Skin of body (tissue), 2 donors: ENCODE results near the gene ABCB8. TPM values are rescaled to one million over a fixed set of nuclear protein-coding genes. Genes with fewer than 3 reads are reported as not detected.
"Not testable (repeated sequence)": the region's sequence is repeated elsewhere in the genome, so short reads cannot be mapped to it uniquely, and the experiment has no call there.

Source experiments
- DNase-seq: peaks from one replicate; lab custom pipeline; 2025; lab: John Stamatoyannopoulos, UW
- total RNA-seq: library from RNA; depleted of rRNA; stranded (reverse); fragments of >200 nt; gene quantifications from one replicate; pipeline ENCODE4 v1.2.3, GENCODE V29; 2014

The ABCB8 gene
- total RNA-seq, 1 donor from 2014 or later, result 13.2 TPM

DNA sequence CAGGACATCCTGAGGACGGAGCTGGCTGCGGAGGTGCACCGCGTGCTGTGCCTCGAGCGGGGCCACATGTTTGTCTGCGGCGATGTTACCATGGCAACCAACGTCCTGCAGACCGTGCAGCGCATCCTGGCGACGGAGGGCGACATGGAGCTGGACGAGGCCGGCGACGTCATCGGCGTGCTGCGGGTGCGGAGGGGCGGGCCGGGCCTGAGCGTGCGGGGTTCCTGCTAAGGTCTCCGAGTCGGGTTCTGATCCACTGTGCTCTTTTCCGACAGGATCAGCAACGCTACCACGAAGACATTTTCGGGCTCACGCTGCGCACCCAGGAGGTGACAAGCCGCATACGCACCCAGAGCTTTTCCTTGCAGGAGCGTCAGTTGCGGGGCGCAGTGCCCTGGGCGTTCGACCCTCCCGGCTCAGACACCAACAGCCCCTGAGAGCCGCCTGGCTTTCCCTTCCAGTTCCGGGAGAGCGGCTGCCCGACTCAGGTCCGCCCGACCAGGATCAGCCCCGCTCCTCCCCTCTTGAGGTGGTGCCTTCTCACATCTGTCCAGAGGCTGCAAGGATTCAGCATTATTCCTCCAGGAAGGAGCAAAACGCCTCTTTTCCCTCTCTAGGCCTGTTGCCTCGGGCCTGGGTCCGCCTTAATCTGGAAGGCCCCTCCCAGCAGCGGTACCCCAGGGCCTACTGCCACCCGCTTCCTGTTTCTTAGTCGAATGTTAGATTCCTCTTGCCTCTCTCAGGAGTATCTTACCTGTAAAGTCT, 14.3 kb upstream of the ABCB8 start:
- DNase-seq, result peak; percentile 59

DNA sequence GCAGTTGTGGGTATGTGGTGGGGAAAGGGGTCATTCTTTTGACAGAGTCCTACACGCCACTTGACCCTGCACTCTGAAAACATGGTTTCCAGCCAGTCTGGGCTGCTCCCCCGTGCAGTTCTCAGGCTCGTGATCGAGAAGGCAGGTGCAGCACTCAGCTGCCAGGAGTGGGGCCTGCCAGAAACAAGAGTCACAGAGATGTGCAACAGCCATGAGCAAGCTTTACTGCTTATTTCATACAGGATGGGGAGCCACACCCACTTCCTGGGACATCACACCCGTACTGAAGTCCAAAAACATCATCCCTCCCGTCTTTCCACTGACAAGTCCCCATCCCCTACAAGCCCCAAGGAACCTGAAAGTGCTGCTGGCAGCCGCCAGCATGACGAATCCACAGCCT, 13.3 kb upstream of the ABCB8 start:
- no peak for DNase-seq

DNA sequence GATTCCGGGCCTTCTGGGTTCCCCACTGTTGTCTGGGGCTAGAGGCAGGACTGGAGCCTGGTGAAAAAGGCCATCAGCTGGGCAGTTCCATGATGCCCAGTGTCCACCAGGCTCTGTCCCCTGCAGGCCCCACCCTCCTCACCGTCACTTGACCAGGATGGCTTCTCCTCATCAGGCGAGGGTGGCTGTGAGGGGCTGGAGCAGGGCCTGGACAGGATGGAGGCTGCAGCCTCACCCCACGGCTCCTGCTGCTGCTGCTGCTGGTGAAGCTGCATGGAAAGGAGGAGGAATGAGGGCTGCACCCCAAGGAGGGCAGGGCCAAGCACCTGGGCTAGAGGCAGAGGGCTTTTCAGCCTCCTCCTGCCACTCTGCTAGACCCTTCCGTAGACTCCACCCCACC, 12.3 kb upstream of the ABCB8 start:
- DNase-seq, result no peak

DNA sequence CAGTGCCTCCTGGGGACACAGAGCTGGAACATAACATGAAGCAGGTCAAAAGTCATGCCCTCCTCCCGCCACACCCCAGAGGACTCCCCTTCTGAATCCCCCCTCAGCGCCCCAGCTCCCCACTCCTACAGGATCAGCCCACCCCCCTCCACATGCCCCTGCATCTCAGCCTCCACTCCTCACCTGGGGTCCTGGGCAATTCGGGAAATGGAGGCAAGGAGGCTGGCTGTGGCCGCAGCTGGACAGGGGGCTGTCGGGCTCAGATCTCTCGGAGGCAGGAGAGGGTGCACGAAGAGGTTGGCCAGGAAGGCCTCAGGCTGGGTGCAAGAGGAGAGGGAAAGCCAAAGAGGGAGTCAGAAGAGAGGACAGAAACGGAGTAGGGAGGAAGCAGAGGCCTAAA, 11.7 kb upstream of the ABCB8 start:
- DNase-seq, result no peak

DNA sequence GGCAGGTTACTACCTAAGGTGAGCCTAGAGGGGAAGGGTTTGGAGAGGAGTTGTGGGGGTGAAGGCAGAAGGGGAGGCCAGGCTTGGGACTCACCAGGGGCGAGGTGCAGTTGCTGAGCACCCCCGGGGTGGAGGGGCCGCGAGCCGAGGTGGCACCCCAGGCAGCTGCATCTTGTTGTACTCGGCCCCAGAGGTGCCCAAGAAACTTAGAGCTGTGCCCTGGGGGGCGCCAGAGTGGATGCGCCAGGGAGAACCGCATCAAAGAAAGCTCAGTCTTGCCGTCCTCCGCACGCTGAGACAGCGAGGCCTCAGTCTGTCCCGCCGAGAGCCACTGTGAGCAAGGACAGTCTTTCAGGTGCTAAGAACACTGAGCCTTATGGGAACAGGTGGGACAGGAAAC, 11.3 kb upstream of the ABCB8 start:
- DNase-seq, result no peak

DNA sequence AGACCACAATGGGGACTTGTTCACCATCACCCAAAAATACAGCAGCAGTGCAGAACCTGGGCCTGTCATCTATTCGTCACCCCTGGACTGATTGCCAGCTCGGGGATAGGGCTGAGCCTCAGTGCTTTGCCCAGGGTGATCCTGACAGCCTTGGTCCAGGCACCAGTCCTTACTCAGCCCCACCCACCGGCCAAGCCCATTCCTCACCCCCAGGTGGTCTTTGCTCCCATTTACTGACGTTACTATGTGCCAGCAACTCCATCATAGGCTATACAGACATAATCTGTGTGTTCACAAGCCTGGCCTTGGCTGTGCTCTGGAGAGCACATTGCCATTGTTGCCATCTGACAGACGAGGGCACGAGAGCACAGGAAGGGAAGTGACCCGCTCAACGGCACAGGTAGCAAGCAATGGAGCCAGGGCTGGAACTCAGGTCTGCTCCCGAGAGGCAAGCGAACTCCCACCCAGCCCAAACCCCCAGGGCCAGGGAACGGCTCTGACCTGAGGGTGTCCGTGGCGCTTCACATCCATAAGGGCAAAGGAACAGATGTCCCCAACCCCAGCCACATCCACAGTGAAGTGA, 10.8 kb upstream of the ABCB8 start:
- DNase-seq, result no peak

DNA sequence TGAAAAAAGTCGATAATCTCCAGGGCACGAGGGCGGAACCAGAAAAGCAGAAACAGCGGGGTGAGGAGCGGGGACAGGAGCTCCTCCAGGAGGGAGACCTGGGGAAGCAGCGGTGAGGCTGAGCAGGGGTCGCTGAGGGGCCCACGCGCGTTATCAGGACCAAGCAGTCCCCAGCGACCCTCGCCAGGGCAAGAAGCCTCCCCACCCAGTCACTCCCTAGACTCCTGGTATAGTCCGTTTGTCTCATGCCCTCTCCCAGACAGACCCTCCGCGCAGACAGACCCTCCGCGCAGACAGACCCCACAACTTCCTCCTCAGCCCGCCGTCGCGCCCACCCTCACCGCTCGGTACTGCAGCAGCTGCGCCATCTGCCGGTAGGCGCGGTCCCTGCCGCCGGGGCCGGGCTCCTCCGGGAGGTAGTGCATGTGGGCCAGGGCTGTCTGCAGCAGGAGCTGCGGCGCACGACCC, 10.3 kb upstream of the ABCB8 start:
- peak; percentile 25 for DNase-seq

DNA sequence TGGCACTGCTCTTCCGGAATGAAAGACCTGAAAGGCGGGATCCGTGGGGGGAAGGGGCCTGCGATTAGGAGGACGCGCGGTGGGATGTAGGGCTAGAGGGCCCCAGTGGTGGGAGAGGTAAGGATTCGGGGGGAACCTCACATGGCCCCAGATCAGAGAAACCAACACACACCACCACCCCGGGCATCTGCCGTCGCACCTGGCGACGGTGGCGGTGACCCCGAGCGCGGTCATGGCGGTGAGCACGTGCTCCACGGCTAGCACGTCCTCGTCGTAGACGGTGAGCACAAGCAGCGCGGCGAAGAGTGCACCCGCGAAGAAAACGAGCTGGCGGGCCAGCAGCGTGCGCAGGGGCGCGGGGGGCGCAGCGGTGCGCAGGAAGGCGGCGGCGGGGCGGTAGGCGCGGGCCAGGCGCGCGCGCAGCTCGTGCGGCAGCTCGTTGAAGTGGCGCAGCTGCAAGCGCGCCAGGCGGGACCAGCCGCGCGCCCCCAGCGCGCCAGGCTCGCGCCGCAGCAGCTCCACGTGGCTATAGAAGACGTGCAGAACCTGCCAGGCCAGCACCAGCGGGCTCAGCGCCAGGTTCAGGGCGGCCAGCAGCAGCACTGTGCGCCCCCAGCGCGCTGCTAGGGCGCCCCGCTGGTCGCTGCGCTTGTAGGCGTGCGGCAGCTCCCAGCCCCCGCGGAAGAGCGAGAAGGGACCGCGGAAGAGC, 9.7 kb upstream of the ABCB8 start:
- no peak for DNase-seq

DNA sequence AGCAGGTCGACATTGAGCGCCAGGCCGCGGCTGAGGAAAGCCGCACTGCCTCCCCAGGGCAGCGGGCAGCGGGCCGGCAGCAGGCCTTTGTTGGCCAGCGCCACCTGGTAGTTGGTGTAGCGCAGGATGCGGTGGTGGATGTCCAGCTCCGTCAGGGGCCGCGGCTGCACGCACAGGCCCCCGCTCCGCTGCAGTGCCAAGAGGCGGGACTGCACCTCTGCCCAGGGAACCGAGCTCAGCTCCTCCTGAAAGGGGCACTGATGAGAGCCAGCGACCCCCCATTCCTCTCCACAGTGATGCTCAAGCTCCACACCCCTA, 9.2 kb upstream of the ABCB8 start:
- DNase-seq, result no peak

DNA sequence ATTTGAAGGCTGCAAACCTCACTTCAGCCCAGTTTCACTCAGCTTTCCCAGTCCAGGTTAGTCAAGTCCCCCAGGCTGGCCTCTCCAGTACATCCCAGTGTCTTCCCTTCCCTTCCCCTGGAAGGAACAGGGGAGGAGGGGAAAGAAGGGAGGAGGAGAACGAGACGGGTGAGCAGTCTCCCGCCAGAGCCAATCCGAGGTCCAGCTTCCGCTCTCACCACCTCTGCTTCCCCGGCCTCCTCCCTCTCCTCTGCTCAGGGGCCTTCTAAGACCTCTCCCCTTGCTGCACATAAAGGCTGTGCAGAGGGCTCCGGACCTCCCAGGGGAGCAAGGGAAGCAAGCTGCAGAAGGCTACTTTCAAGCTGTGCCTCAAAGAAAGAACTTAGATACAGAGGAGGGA, 8.0 kb upstream of the ABCB8 start:
- no peak for DNase-seq

DNA sequence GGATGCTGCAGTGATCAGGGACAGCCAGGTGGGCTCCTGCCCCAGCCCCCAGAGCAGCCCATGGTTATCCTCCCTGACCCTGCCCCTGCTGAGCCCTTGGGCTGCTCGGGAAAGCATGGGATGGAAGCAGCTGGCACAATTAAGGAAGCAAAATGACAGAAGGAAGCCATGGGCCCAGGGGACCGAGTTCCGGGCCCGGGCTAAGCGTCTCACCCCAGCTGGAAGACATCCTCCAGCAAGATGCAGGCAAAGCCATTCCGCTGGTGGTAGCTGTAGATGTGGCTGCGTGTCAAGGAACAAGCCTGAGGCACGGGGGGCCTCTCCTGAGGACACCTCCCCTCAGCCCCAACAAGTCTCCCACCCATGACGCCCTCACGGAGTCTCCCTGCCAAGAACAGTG, 5.0 kb upstream of the ABCB8 start:
- no peak for DNase-seq

DNA sequence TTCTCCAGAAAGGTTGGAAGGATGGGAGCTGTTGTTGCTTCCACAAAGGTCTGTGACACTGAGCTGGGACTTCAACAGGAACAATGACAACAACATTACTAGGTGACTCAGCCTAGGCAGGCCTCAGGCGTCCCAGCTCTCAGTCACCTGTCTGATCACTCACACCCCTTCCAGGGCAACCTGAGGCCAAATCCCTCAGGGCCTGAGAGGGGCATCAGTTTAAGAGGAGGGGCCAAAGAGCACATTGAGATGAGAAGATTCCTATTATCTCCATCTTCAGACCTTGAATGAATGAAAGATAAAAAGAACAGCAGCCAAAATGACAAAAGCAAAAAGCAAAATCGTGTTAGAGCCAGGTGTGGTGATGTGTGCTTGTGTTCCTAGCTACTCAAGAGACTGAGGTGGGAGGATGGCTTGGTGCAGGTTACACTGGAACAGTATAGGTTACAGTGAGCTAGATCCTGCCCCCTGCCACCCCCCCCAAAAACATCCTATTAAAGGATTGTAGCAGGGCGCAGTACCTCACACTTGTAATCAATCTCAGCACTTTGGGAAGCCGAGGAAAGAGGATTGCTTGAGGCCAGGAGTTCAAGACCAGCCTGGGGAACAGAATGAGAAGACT, 3.7 kb upstream of the ABCB8 start, which contains the start of gene ATG9B:
Gene ATG9B (minus strand): TSS at position 60 of the 622 bp plus-strand sequence. CDS start 71 bp downstream, outside the sequence.
- no peak for DNase-seq

DNA sequence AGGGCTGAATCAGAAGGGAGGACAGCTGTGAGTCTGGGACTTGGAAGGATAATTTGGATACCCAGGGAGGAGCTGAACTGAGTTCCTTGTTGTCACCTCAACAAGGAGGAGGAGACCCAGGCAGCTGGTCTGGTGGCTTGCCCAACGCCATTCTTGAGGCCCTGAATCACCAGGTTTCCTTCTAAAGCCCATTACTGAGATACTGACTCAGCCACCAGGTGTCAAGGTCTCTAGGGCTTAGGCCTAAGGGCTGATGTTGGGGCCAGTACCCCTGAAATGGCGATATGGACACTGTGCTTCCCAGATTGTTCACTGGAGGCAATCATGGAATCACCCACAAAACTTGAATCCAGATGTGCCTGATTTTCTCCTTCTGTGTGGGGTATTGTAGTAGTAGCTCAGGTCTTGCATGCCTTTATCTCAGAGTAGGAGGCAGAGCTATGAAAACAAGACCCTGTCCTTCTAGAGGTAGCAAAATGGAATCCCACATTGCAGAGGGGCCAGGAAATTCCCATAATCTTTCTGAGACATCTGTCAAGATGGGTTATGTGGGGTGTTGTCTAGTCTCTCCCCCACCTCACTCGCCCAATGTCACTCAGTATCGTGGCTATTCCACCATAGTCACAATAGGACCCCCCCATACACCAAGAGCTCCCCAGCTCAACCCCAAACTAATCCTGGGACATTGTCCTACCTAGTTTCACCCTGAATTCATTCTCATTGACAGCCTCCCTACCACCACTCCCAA, 2.2 kb upstream of the ABCB8 start:
- DNase-seq, result no peak

DNA sequence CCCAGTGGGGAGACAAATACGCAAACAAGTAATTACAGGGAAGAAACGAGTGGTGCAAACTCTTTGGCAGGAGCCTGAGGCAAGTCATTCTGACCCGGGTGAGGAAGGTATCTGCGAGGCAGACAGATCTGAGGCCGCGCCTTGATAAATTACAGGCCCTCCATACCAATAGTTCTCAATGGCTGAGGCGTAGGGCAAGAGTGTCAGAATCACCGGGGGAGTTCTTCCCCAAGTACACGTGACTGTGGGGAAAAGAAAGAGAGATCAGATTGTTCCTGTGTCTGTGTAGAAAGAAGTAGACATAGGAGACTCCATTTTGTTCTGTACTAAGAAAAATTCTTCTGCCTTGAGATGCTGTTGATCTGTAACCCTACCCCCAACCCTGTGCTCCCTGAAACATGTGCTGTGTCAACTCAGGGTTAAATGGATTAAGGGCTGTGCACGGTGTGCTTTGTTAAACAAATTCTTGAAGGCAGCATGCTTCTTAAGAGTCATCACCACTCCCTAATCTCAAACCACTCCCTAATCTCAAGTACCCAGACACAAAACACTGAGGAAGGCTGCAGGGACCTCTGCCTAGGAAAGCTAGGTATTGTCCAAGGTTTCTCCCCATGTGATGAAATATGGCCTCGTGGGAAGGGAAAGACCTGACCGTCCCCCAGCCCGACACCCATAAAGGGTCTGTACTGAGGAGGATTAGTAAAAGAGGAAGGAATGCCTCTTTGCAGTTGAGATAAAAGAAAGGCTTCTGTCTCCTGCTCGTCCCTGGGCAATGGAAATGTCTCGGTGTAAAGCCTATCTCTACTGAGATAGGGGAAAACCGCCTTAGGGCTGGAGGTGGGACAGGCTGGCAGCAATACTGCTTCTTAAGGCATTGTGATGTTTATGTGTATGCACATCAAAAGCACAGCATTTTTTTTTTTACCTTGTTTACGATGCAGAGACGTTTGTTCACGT, 1.2 kb upstream of the ABCB8 start:
- DNase-seq, result not testable (repeated sequence)

DNA sequence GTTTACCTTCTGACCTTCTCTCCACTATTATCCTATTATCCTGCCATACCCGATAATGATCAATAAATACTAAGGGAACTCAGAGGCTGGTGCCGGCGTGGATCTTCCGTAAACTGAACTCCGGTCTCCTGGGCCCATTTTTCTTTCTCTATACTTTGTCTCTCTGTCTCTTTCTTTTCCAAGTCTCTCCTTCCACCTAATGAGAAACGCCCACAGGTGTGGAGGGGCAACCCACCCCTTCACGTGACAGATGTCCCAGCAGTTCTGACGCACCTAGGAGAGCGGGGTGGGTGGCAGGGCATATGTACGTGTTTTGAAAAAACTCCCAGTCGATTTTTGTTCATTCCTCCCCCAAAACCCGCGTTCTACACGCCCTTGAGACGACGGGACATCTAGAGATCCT, 521 bp upstream of the ABCB8 start:
- not testable (repeated sequence) for DNase-seq

DNA sequence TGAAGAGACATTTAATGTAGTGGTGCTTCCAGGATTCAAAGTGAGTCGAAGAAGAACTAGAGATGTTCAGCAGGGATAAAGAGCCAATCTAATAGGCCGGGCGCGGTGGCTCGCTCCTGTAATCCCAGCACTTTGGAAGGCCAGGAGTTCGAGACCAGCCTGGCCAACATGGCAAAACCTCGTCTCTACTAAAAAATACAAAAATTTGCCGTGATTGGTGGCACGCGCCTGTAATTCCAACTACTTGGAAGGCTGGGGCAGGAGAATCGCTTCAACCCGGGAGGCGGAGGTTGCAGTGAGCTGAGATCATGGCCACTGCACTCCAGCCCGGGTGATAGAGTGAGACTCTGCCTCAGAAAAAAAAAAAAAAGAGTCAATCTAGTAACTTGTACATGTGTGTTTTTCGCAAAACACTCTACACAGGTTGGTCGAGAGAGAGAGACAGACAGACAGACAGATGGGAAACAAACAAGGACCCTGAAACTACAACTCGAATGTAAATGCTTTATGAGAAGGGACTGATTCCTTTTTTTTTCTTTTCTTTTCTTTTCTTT, 775 bp downstream of the ABCB8 start:
- DNase-seq, result no peak

DNA sequence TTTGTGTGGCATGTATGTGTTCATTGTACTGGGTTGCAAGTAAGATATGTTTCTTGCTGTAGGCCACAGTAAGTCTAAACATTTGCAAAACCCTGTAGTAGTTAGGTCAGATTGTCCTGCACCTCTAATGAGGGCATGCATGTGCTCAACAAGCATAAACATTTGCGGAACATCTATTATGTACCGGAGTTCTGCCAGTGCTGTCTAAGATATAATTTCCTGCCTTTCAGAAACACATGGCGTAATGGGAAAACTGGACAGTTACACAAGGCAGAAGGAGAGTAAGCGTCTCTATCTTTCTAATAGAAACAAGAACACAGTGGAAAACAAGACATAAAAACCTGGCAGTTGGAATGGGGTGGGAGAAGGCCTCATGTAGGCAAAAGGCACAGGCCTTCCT, 2.8 kb downstream of the ABCB8 start:
- DNase-seq, result no peak

DNA sequence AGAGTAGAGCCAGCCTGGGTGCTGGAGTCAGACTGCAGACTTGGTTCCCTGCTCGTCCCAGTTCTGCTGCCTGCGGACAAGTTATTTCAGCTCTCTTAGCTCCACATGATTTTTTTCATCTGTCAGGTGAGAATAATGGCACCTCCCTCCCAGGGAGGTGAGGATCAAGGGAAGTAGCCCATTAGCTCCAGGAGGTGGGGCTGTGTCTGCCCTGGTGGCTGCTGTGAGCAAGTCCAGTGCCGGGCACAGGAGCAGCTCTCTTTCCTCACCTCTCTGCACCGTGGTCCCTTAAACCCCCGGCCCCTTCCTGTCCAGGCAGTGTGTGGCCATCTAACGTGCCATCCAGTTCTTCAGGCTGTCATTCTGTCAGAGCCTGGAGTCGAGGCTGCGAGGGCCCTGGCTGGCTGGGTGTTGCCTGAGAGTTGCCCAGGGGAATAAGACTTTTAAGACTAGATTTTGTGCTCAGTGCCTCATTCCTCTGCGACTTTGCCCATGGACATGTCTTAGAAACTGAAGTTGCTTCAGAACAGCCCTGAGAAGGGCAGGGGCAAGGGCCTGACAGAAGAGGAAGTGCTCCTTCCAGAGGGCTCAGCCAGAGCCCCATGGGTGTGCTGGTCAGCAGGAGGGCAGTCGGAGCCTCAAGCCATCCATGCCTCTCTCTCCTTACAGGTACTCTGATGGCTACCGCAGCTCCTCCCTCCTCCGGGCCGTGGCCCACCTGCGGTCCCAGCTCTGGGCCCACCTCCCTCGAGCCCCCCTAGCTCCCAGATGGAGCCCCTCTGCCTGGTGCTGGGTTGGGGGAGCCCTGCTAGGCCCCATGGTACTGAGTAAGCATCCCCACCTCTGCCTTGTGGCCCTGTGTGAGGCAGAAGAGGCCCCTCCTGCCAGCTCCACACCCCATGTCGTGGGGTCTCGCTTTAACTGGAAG, 5.0 kb downstream of the ABCB8 start:
- DNase-seq, result no peak

DNA sequence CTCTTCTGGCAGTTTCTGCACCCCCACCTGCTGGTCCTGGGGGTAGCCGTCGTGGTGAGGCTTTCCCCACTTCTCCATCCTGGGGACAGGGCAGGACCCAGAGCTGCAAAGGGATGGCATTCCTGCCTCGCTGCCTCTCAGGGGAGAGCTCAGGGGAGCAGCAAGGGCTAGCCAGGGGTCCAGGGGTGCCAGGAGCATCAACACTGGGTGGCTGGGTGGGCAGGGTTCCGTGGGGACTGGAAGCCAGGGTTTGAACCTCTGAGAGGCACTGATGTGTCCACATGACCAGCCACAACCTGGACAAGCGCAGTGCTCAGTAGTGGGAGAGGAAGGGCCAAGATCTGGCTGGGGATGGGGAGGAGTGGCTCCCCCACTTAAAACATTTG, 5.6 kb downstream of the ABCB8 start:
- DNase-seq, result no peak
